Kidney epithelial cell (primary cell): ENCODE results near the gene RASGRP1. TPM values are rescaled to one million over a fixed set of nuclear protein-coding genes. Genes with fewer than 3 reads are reported as not detected.

ENCODE experiments used
- DNase-seq: peaks from one replicate; pipeline ENCODE4 v3.0.0-alpha.2; 2010; ENCODE audit warnings: low read depth
- H3K27me3 ChIP-seq: 2 replicates; pipeline ENCODE4 v1.6.0; 2011; ENCODE audit warnings: low read length; ENCODE audit not compliant: control insufficient read depth, insufficient read depth
- H3K36me3 ChIP-seq: 2 replicates; pipeline ENCODE4 v1.5.1; 2011; ENCODE audit warnings: low read length; ENCODE audit not compliant: control insufficient read depth, insufficient read depth
- H3K4me3 ChIP-seq: 2 replicates; pipeline ENCODE4 v1.5.1; 2011; ENCODE audit warnings: low read depth, mild to moderate bottlenecking, control low read depth, low read length
- total RNA-seq: library from RNA; depleted of rRNA; stranded (reverse); fragments of >200 nt; gene quantifications from 2 replicates; pipeline ENCODE4 v1.2.3, GENCODE V29; 2015
- TF ChIP-seq, protein P1 (sequence below): IDR thresholded peaks from 2 replicates; pipeline ENCODE4 v1.5.1; 2011; ENCODE audit warnings: mild to moderate bottlenecking, moderate library complexity, low read length, control low read depth, inconsistent platforms; ENCODE audit not compliant: insufficient read depth, poor library complexity, severe bottlenecking

Gene RASGRP1
- total RNA-seq, 1 donor from 2014 or later: 3.1 TPM

DNA sequence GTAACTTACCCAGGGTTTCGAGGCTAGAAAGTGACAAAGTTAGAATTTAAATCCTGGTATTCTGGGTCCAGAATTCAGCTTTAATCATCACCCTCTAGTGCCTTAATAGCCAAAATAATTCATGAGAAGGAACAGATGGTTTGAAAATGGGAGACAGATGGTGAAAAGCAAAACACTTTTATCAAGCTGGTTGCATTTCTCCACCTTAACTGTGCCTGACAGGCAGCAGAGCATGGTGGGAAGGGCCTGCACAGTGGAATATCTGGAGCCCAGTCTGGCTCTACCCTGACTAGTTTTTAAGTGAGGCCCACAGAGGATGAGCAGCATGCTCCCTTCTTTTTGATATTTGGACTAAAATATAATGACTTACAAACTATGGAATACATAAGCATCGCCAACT, 35.6 kb upstream of the RASGRP1 start:
- Histone ChIP-seq H3K27me3 (no peaks in the 10 kb centered on the region), H3K4me3 (no peak overlapping the region), H3K36me3 (no peaks in the 10 kb centered on the region)
- TF ChIP-seq, protein P1, sequence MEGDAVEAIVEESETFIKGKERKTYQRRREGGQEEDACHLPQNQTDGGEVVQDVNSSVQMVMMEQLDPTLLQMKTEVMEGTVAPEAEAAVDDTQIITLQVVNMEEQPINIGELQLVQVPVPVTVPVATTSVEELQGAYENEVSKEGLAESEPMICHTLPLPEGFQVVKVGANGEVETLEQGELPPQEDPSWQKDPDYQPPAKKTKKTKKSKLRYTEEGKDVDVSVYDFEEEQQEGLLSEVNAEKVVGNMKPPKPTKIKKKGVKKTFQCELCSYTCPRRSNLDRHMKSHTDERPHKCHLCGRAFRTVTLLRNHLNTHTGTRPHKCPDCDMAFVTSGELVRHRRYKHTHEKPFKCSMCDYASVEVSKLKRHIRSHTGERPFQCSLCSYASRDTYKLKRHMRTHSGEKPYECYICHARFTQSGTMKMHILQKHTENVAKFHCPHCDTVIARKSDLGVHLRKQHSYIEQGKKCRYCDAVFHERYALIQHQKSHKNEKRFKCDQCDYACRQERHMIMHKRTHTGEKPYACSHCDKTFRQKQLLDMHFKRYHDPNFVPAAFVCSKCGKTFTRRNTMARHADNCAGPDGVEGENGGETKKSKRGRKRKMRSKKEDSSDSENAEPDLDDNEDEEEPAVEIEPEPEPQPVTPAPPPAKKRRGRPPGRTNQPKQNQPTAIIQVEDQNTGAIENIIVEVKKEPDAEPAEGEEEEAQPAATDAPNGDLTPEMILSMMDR: no peak
- DNase-seq: no peak

GRCh38 chr15:38598749-38599148, 34.1 kb upstream of the RASGRP1 start:
- Histone ChIP-seq H3K4me3 (no peak overlapping the region), H3K27me3 (no peaks in the 10 kb centered on the region), H3K36me3 (no peaks in the 10 kb centered on the region)
- TF ChIP-seq, protein P1: no peak
- no peak for DNase-seq

- TF ChIP-seq, protein P1: no peak
- H3K36me3 ChIP-seq: no peaks in the 10 kb centered on the region
- no peak for DNase-seq
Measured at GRCh38 chr15:38597219-38597800, 32.7 kb upstream of the RASGRP1 start.

DNA sequence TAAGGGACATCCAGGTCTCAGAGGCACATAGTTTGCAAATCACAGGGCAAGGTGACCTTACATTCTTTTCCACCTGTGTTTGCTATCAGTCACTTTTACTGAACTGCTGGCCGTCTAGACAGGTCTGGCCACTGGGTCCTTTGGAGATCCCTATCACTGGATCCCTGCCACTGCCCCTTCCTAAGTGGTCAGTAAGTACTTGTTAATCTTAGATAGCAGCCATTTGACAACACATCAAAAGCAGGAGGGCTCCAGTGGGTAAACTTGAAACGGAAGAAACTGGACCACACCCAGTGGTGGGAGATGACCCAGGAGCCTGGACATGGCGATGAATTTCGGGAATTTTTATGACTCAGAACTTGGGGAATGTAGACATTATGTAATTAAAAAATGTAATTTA, 28.9 kb upstream of the RASGRP1 start:
- DNase-seq: no peak
- no peaks in the 10 kb centered on the region for H3K36me3 ChIP-seq
- TF ChIP-seq, protein P1: no peak
- no peak overlapping the region for H3K4me3 ChIP-seq
- no peaks in the 10 kb centered on the region for H3K27me3 ChIP-seq

More at GRCh38 chr15:38597219-38597800, 32.7 kb upstream of the RASGRP1 start:
- Histone ChIP-seq H3K27me3 (no peaks in the 10 kb centered on the region), H3K4me3 (no peak overlapping the region)

GRCh38 chr15:38589502-38589901, 24.9 kb upstream of the RASGRP1 start:
- H3K27me3 ChIP-seq: no peaks in the 10 kb centered on the region
- TF ChIP-seq, protein P1: no peak
- H3K36me3 ChIP-seq: no peaks in the 10 kb centered on the region
- DNase-seq: peak; percentile 82
- H3K4me3 ChIP-seq: no peak overlapping the region

DNA sequence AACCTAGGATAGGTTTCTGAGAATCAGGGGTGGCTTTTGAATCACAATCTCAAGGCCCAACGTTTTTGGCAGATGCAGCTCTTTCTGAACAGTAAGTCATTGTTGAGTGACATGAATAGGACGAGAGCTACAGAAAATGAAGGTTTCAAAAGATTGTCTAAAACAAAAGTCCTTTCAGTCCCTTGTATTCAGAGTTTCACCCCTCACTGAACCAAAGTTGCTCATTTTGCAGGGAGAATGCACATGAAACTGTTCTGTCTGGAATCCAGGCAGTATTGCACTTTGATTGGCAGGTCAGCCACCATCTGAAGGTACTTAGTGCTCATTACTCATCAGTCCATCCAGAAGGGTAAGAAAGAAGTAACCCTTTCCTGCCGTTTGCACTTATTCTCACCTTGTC, 24.1 kb upstream of the RASGRP1 start:
- no peaks in the 10 kb centered on the region for H3K36me3 ChIP-seq
- no peak for DNase-seq
- H3K4me3 ChIP-seq: no peak overlapping the region
- no peaks in the 10 kb centered on the region for H3K27me3 ChIP-seq
- TF ChIP-seq, protein P1: no peak
